Stimulated activated CD4-positive, alpha-beta T cell treated with anti-CD3 and anti-CD28 coated beads, Interleukin-4, amount 100 ng/mL, for 1 hour (primary cell): ENCODE measurements around the gene CCR2.

Experiments used
- DNase-seq: peaks from one replicate; pipeline ENCODE4 v3.0.0-alpha.2; 2020

CCR2 gene

DNA sequence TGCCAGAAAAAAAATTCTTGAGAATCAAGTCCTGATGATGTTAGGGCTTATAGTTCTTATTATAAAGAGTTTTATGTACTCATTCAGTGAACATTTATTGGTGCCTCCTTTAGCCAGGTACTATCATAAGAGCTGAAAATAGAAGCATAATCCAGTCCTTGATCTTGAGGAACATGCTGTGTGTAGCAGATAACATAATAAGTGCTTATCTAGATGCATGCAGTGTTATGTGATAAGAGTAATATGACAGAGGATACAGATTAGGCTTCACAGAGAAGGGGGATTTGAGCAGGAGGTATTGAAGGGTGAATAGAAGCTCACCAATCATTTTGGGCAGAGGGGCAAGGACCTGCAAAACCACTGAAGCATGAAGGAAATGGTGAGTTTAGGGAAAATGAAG, 1.1 kb downstream of the CCR2 start:
- DNase-seq: no peak

GRCh38 chr3:46356276-46356675, 2.4 kb downstream of the CCR2 start:
- no peak for DNase-seq

- DNase-seq: no peak
Measured at GRCh38 chr3:46356909-46357308, 3.0 kb downstream of the CCR2 start.

DNA sequence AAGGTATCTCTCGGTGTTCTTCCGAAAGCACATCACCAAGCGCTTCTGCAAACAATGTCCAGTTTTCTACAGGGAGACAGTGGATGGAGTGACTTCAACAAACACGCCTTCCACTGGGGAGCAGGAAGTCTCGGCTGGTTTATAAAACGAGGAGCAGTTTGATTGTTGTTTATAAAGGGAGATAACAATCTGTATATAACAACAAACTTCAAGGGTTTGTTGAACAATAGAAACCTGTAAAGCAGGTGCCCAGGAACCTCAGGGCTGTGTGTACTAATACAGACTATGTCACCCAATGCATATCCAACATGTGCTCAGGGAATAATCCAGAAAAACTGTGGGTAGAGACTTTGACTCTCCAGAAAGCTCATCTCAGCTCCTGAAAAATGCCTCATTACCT, 4.6 kb downstream of the CCR2 start:
- DNase-seq: no peak

- DNase-seq: no peak
Measured at GRCh38 chr3:46359733-46360493, 6.0 kb downstream of the CCR2 start.

DNA sequence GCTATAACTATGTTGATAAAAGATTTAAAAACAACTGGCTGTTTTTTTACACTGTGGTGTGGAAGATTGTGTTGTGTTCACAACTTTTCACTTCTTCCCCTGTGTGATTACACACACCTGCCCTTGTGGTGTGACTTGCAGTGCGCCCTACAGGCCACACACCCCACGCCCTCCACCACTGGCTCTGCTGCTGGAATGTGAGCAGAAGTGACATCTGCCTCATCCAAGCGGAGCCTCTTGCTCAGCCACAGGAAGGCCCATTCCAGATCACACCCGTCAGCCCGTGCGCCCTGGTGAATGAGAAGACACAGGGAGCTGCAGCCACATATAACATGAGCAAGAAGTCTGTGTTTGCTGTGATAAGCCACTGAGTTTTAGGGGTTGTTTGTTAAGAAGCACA, 7.0 kb downstream of the CCR2 start:
- no peak for DNase-seq

DNA sequence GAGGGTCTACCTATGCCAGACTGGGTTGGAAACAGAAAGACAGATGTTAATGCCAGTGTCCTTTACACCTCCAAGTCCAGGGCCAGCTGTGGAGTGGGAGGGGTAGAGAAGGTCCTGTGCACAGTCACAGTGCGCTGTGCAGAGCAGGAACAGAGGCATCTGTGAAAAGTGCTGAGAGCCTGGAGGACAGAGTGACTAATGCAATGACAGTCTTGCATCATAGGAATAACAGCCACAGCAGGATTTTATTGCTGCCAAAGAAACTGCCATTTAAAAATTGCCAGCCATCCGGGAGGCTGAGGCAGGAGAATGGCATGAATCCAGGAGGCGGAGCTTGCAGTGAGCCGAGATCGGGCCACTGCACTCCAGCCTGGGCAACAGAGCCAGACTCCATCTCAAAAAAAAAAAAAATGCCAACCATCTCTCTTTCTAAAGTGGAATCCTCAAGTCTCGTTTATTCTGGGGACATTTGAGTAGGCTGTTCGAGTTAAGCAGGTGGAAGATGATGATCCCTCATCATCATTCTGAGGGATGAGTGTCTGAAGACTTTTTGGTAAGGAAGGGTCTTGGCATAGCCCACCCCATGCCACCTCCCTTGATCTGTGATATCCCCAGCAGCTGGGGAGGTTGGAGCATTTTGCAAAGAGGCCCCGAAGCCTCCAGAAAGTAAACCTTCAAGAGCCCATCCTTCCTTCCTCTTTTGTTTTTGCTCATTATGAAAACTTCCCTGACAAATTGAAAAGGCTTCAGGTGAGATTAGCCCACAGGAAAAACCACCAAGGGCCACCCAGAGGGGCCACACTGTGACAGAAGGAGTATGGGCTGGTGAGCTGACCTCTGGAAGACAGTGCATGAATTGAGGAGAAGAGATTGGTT, 7.7 kb downstream of the CCR2 start:
- no peak for DNase-seq

GRCh38 chr3:46365041-46365440, 11.1 kb downstream of the CCR2 start:
- DNase-seq: no peak

GRCh38 chr3:46365737-46366524, 12.0 kb downstream of the CCR2 start:
- DNase-seq: no peak

GRCh38 chr3:46367811-46368210, 13.9 kb downstream of the CCR2 start:
- DNase-seq: no peak

DNA sequence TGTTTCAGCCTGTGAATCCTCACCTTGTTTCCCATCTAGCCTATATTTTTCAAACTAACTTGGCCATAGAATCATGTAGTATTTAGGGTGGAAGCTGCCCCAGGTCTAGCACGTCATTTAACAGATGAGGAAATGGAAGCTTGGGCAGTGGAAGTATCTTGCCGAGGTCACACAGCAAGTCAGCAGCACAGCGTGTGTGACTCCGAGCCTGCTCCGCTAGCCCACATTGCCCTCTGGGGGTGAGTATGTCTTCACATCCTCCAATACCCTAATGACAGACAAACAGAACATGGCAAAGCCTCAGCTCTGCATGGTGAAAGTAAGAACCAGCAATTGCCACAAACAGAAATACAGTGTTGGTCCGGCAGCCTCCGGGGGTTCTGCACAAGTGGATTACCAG, 14.7 kb downstream of the CCR2 start:
- DNase-seq: peak; percentile 48

- DNase-seq: no peak
Measured at GRCh38 chr3:46369151-46369550, 15.2 kb downstream of the CCR2 start.

GRCh38 chr3:46369675-46370132, 15.8 kb downstream of the CCR2 start:
- no peak for DNase-seq

DNA sequence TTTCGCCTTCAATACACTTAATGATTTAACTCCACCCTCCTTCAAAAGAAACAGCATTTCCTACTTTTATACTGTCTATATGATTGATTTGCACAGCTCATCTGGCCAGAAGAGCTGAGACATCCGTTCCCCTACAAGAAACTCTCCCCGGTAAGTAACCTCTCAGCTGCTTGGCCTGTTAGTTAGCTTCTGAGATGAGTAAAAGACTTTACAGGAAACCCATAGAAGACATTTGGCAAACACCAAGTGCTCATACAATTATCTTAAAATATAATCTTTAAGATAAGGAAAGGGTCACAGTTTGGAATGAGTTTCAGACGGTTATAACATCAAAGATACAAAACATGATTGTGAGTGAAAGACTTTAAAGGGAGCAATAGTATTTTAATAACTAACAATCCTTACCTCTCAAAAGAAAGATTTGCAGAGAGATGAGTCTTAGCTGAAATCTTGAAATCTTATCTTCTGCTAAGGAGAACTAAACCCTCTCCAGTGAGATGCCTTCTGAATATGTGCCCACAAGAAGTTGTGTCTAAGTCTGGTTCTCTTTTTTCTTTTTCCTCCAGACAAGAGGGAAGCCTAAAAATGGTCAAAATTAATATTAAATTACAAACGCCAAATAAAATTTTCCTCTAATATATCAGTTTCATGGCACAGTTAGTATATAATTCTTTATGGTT, 17.1 kb downstream of the CCR2 start, which contains the start of gene CCR5:
TSS of gene CCR5 (plus strand) at position 108 of the 680 bp plus-strand sequence. CDS start 1,957 bp downstream, outside the sequence.
- no peak for DNase-seq

DNA sequence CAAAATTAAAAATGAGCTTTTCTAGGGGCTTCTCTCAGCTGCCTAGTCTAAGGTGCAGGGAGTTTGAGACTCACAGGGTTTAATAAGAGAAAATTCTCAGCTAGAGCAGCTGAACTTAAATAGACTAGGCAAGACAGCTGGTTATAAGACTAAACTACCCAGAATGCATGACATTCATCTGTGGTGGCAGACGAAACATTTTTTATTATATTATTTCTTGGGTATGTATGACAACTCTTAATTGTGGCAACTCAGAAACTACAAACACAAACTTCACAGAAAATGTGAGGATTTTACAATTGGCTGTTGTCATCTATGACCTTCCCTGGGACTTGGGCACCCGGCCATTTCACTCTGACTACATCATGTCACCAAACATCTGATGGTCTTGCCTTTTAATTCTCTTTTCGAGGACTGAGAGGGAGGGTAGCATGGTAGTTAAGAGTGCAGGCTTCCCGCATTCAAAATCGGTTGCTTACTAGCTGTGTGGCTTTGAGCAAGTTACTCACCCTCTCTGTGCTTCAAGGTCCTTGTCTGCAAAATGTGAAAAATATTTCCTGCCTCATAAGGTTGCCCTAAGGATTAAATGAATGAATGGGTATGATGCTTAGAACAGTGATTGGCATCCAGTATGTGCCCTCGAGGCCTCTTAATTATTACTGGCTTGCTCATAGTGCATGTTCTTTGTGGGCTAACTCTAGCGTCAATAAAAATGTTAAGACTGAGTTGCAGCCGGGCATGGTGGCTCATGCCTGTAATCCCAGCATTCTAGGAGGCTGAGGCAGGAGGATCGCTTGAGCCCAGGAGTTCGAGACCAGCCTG, 17.8 kb downstream of the CCR2 start:
- no peak for DNase-seq

- DNase-seq: no peak
Measured at GRCh38 chr3:46372492-46373359, 18.8 kb downstream of the CCR2 start.

GRCh38 chr3:46374755-46375154, 20.8 kb downstream of the CCR2 start:
- DNase-seq: no peak

DNA sequence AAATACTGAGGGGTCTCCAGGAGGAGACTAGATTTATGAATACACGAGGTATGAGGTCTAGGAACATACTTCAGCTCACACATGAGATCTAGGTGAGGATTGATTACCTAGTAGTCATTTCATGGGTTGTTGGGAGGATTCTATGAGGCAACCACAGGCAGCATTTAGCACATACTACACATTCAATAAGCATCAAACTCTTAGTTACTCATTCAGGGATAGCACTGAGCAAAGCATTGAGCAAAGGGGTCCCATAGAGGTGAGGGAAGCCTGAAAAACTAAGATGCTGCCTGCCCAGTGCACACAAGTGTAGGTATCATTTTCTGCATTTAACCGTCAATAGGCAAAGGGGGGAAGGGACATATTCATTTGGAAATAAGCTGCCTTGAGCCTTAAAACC, 21.3 kb downstream of the CCR2 start:
- DNase-seq: no peak

GRCh38 chr3:46375814-46376213, 21.9 kb downstream of the CCR2 start:
- DNase-seq: no peak

- DNase-seq: peak; percentile 71
Measured at GRCh38 chr3:46378426-46378942, 24.6 kb downstream of the CCR2 start.
